ENCODE measurements around the gene KIFBP.
"Not testable (repeated sequence)": the region's sequence is repeated elsewhere in the genome, so short reads cannot be mapped to it uniquely, and the experiment has no call there.

The KIFBP gene

GRCh38 chr10:69010151-69010640 is 21.6 kb downstream of the KIFBP start:
- Histone ChIP-seq H2BK5ac (ENCODE audit: low read length) (no peak overlapping the region), H3K14ac (ENCODE audit: low read length) (no peak overlapping the region), H2BK12ac (ENCODE audit: low read length) (no peak overlapping the region), H3K4me3 (ENCODE audit: low read length in 2 of 2) (no peak overlapping the region), H3K9ac (ENCODE audit: low read depth, low read length, poor library complexity) (no peak overlapping the region), H3K27ac (replicated peaks; ENCODE audit: low read length) (no peak overlapping the region), H2AFZ (ENCODE audit: low read length) (no peak overlapping the region), H2AK5ac (ENCODE audit: low read depth, low read length) (no peak overlapping the region), H2BK120ac (ENCODE audit: low read depth, low read length) (no peak overlapping the region), H4K91ac (ENCODE audit: low read depth, low read length, poor library complexity) (no peak overlapping the region), H3K4me1 (ENCODE audit: control insufficient read depth in 2 of 2, insufficient read depth in 1 of 2, low read depth in 1 of 2, low read length in 2 of 2) (no peaks in the 10 kb centered on the region), H3K18ac (ENCODE audit: low read length) (no peak overlapping the region), H2BK15ac (ENCODE audit: low read length) (no peak overlapping the region), H3K4ac (ENCODE audit: low read length) (no peak overlapping the region), H3K79me1 (ENCODE audit: low read depth, low read length) (no peaks in the 10 kb centered on the region), H3K4me2 (ENCODE audit: insufficient read depth, low read length, poor library complexity, severe bottlenecking) (no peak overlapping the region), H3K9me3 (replicated peaks in 1 of 2; ENCODE audit: control insufficient read depth in 2 of 2, insufficient read depth in 1 of 2, low read depth in 1 of 2, low read length in 2 of 2) (no peaks in the 10 kb centered on the region), H3K36me3 (replicated peaks in 1 of 2; ENCODE audit: control insufficient read depth in 2 of 2, insufficient read depth in 2 of 2, low read length in 2 of 2) (peaks cover 6 to 98% of the 10 kb centered on the region in 2 donors), H3K23ac (ENCODE audit: low read depth, low read length, poor library complexity) (no peak overlapping the region), H3K27me3 (ENCODE audit: control insufficient read depth in 3 of 3, insufficient read depth in 3 of 3, low read depth in 1 of 3, low read length in 3 of 3) (no peaks in the 10 kb centered on the region), H4K8ac (ENCODE audit: low read depth, low read length) (no peak overlapping the region)
- DNase-seq (ENCODE audit: low spot score): no peak
- no CpG with 5 or more reads among the region's 1 CpG for WGBS, 2 donors (ENCODE audit: extremely low coverage in 2 of 2, insufficient read length in 2 of 2, insufficient replicate concordance in 1 of 2)

DNA sequence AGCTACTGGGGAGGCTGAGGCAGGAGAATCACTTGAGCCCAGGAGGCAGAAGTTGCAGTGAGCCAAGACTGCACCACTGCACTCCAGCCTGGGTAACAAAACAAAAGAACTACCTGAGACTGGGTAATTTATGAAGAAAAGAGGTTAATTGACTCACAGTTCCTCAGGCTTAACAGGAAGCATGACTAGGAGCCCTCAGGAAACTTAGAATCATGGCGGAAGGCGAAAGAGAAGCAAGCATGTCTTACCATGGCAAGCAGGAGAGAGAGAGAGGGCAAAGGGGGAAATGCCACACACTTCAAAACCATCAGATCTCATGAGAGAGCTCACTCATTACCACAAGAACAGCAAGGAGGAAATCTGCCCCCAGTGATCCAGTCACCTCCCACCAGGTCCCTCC is 24.2 kb downstream of the KIFBP start:
- DNase-seq (ENCODE audit: low spot score); H3K4me2 ChIP-seq (ENCODE audit: insufficient read depth, low read length, poor library complexity, severe bottlenecking); H3K4me3 ChIP-seq (ENCODE audit: low read length in 2 of 2); H2BK120ac ChIP-seq (ENCODE audit: low read depth, low read length); H3K27me3 ChIP-seq (ENCODE audit: control insufficient read depth in 3 of 3, insufficient read depth in 3 of 3, low read depth in 1 of 3, low read length in 3 of 3); H3K14ac ChIP-seq (ENCODE audit: low read length); H3K4ac ChIP-seq (ENCODE audit: low read length); H3K9ac ChIP-seq (ENCODE audit: low read depth, low read length, poor library complexity); H2BK15ac ChIP-seq (ENCODE audit: low read length); H2BK5ac ChIP-seq (ENCODE audit: low read length); H3K27ac ChIP-seq (replicated peaks; ENCODE audit: low read length); H3K18ac ChIP-seq (ENCODE audit: low read length); H3K4me1 ChIP-seq (ENCODE audit: control insufficient read depth in 2 of 2, insufficient read depth in 1 of 2, low read depth in 1 of 2, low read length in 2 of 2); H2AK5ac ChIP-seq (ENCODE audit: low read depth, low read length); H2AFZ ChIP-seq (ENCODE audit: low read length); H3K79me1 ChIP-seq (ENCODE audit: low read depth, low read length); H2BK12ac ChIP-seq (ENCODE audit: low read length); H4K91ac ChIP-seq (ENCODE audit: low read depth, low read length, poor library complexity); H4K8ac ChIP-seq (ENCODE audit: low read depth, low read length); H3K23ac ChIP-seq (ENCODE audit: low read depth, low read length, poor library complexity); H3K9me3 ChIP-seq (replicated peaks in 1 of 2; ENCODE audit: control insufficient read depth in 2 of 2, insufficient read depth in 1 of 2, low read depth in 1 of 2, low read length in 2 of 2): not testable (repeated sequence)
- peaks cover 9 to 97% of the 10 kb centered on the region in 2 donors for H3K36me3 ChIP-seq (replicated peaks in 1 of 2; ENCODE audit: control insufficient read depth in 2 of 2, insufficient read depth in 2 of 2, low read length in 2 of 2)
- no CpG with 5 or more reads among the region's 2 CpGs for WGBS, 2 donors (ENCODE audit: extremely low coverage in 2 of 2, insufficient read length in 2 of 2, insufficient replicate concordance in 1 of 2)

DNA sequence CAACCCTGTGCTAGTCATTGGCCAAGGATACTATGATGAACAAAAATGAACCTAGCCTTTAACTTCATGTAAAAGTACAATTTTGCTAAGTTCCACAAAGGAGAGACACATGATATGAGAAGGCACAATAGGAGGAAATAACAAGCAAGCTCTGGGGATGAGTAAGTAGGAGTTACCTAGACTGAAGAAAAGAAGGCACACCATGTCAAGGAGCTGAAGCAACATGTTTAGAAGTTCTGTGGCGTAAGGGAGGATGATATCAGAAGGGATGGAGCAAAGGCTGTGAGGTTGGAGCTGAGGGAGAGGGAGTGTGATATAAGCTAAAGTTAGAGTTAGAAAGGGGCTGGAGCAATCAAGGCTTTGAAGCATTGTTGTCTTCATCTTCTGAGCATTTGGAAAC is 25.6 kb downstream of the KIFBP start:
- H3K79me1 ChIP-seq (ENCODE audit: low read depth, low read length): no peaks in the 10 kb centered on the region
- no peak for DNase-seq (ENCODE audit: low spot score)
- H3K4me2 ChIP-seq (ENCODE audit: insufficient read depth, low read length, poor library complexity, severe bottlenecking): no peak overlapping the region
- H2AFZ ChIP-seq (ENCODE audit: low read length): no peak overlapping the region
- no peak overlapping the region for H3K4me3 ChIP-seq (ENCODE audit: low read length in 2 of 2)
- no peak overlapping the region for H2AK5ac ChIP-seq (ENCODE audit: low read depth, low read length)
- H4K91ac ChIP-seq (ENCODE audit: low read depth, low read length, poor library complexity): no peak overlapping the region
- H3K23ac ChIP-seq (ENCODE audit: low read depth, low read length, poor library complexity): no peak overlapping the region
- H2BK120ac ChIP-seq (ENCODE audit: low read depth, low read length): no peak overlapping the region
- H3K9me3 ChIP-seq (replicated peaks in 1 of 2; ENCODE audit: control insufficient read depth in 2 of 2, insufficient read depth in 1 of 2, low read depth in 1 of 2, low read length in 2 of 2): no peaks in the 10 kb centered on the region
- H3K4me1 ChIP-seq (ENCODE audit: control insufficient read depth in 2 of 2, insufficient read depth in 1 of 2, low read depth in 1 of 2, low read length in 2 of 2): no peaks in the 10 kb centered on the region
- H3K27me3 ChIP-seq (ENCODE audit: control insufficient read depth in 3 of 3, insufficient read depth in 3 of 3, low read depth in 1 of 3, low read length in 3 of 3): no peaks in the 10 kb centered on the region
- H2BK12ac ChIP-seq (ENCODE audit: low read length): no peak overlapping the region
- no peak overlapping the region for H3K27ac ChIP-seq (replicated peaks; ENCODE audit: low read length)
- H3K9ac ChIP-seq (ENCODE audit: low read depth, low read length, poor library complexity): no peak overlapping the region
- no peak overlapping the region for H3K18ac ChIP-seq (ENCODE audit: low read length)
- WGBS, 2 donors (ENCODE audit: extremely low coverage in 2 of 2, insufficient read length in 2 of 2, insufficient replicate concordance in 1 of 2): no CpG with 5 or more reads among the region's 1 CpG
- H3K36me3 ChIP-seq (replicated peaks in 1 of 2; ENCODE audit: control insufficient read depth in 2 of 2, insufficient read depth in 2 of 2, low read length in 2 of 2): peaks cover 9 to 88% of the 10 kb centered on the region in 2 donors
- no peak overlapping the region for H2BK5ac ChIP-seq (ENCODE audit: low read length)
- no peak overlapping the region for H3K14ac ChIP-seq (ENCODE audit: low read length)
- no peak overlapping the region for H2BK15ac ChIP-seq (ENCODE audit: low read length)
- H3K4ac ChIP-seq (ENCODE audit: low read length): no peak overlapping the region
- H4K8ac ChIP-seq (ENCODE audit: low read depth, low read length): no peak overlapping the region

DNA sequence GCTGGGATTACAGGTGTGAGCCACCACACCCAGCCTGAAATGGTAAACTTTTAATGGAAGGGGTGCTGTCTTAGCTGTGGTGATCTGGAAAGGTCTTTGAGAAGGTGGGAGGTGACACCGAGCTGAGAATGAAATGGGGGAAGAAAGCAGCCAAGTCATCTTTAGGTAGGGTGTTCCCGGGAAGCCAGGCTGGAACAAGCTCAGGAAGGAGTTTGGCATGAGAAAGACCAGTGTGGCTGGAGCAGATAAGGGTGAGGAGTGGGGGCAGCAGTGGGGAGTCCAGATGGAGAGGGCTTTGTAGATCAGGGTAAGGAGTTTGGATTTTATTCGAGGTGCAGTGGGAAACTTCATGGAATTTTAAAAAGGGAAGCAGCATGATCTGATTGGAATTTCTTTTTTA is 30.0 kb downstream of the KIFBP start:
- Histone ChIP-seq H3K4ac (ENCODE audit: low read length) (no peak overlapping the region), H4K91ac (ENCODE audit: low read depth, low read length, poor library complexity) (no peak overlapping the region), H4K8ac (ENCODE audit: low read depth, low read length) (no peak overlapping the region)

More for the DNA sequence above, 30.0 kb downstream of the KIFBP start:
- Histone ChIP-seq H3K9me3 (replicated peaks in 1 of 2; ENCODE audit: control insufficient read depth in 2 of 2, insufficient read depth in 1 of 2, low read depth in 1 of 2, low read length in 2 of 2) (no peaks in the 10 kb centered on the region), H2BK12ac (ENCODE audit: low read length) (no peak overlapping the region), H3K36me3 (replicated peaks in 1 of 2; ENCODE audit: control insufficient read depth in 2 of 2, insufficient read depth in 2 of 2, low read length in 2 of 2) (peaks cover 4 to 44% of the 10 kb centered on the region in 2 donors), H3K79me1 (ENCODE audit: low read depth, low read length) (no peaks in the 10 kb centered on the region), H3K27me3 (ENCODE audit: control insufficient read depth in 3 of 3, insufficient read depth in 3 of 3, low read depth in 1 of 3, low read length in 3 of 3) (no peaks in the 10 kb centered on the region), H3K4me1 (ENCODE audit: control insufficient read depth in 2 of 2, insufficient read depth in 1 of 2, low read depth in 1 of 2, low read length in 2 of 2) (no peaks in the 10 kb centered on the region), H2BK120ac (ENCODE audit: low read depth, low read length) (no peak overlapping the region), H2BK15ac (ENCODE audit: low read length) (no peak overlapping the region), H3K27ac (replicated peaks; ENCODE audit: low read length) (no peak overlapping the region), H3K4me3 (ENCODE audit: low read length in 2 of 2) (no peak overlapping the region), H2AFZ (ENCODE audit: low read length) (no peak overlapping the region), H3K4me2 (ENCODE audit: insufficient read depth, low read length, poor library complexity, severe bottlenecking) (no peak overlapping the region), H3K14ac (ENCODE audit: low read length) (no peak overlapping the region), H3K9ac (ENCODE audit: low read depth, low read length, poor library complexity) (no peak overlapping the region), H2BK5ac (ENCODE audit: low read length) (no peak overlapping the region), H2AK5ac (ENCODE audit: low read depth, low read length) (no peak overlapping the region), H3K18ac (ENCODE audit: low read length) (no peak overlapping the region), H3K23ac (ENCODE audit: low read depth, low read length, poor library complexity) (no peak overlapping the region)
- WGBS, 2 donors (ENCODE audit: extremely low coverage in 2 of 2, insufficient read length in 2 of 2, insufficient replicate concordance in 1 of 2): no CpG with 5 or more reads among the region's 3 CpGs
- no peak for DNase-seq (ENCODE audit: low spot score)
